ENCODE measurements around the gene SMIM21.
A peak's percentile ranks its signal among the peaks of the same experiment; 100 is the strongest.

The SMIM21 gene

DNA sequence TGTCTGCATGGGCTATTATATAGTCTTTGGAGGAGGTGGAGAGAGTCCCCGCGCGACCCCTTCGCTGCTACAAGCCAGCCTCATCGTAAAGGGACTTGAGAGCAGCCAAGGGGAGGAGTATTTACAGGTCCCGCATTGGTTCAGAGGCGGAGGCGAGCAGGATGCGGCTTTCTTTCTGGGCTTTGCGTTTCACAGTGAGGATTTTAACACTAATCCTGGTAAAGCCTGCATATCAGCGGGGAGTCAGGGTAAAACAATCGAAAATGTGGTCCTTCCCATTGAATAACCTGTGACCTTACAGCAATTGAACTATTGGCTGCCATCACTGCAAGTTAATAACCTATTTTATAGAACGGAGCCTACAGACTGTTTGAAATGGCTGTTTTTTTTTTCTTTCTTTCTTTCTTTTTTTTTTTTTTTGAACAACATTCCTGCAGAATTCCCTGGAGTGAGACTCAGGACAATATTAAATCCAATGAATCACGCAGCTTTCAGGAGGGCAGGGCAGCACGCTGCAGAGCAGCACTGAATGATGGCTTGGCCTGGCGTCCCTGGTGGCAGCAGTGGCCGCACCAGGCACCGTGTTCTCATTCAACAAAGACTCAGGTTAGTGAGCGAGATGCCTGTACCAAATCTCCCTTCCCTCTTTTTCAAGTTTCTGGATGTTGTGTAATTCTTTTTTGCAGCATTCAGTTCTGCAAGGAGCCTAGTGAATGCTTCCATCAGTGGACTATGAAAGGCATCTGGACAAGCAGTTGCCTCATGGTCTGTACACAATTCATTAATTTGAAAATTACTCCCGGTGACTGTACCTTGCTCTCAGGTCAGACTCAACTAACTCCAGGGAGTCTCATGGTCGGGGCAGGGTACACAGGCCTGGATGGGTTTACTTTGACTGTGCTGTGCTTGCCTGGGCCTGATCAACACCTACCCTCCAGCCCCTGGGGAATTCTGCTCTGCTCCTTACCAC is 19.8 kb downstream of the SMIM21 start:
- Histone ChIP-seq H3K36me3 (ENCODE audit: control insufficient read depth in 5 of 5, insufficient read depth in 5 of 5, low read length in 5 of 5) (no peaks in the 10 kb centered on the region), H3K4me3 (ENCODE audit: low read depth in 1 of 5, low read length in 5 of 5) (peak overlapping the region; percentile 5 to 37 (median 22)), H3K4me1 (ENCODE audit: control insufficient read depth in 5 of 5, insufficient read depth in 5 of 5, low read length in 5 of 5) (peaks cover 0 to 10% (median 8%) of the 10 kb centered on the region in 5 donors), H3K9me3 (ENCODE audit: control insufficient read depth in 5 of 5, low read length in 5 of 5) (no peaks in the 10 kb centered on the region), H3K27me3 (ENCODE audit: control insufficient read depth in 5 of 5, insufficient read depth in 4 of 5, low read length in 5 of 5) (no peaks in the 10 kb centered on the region), H3K9ac (ENCODE audit: low read length in 5 of 5) (no peak overlapping the region), H3K27ac (ENCODE audit: low read depth, low read length) (no peak overlapping the region)

DNA sequence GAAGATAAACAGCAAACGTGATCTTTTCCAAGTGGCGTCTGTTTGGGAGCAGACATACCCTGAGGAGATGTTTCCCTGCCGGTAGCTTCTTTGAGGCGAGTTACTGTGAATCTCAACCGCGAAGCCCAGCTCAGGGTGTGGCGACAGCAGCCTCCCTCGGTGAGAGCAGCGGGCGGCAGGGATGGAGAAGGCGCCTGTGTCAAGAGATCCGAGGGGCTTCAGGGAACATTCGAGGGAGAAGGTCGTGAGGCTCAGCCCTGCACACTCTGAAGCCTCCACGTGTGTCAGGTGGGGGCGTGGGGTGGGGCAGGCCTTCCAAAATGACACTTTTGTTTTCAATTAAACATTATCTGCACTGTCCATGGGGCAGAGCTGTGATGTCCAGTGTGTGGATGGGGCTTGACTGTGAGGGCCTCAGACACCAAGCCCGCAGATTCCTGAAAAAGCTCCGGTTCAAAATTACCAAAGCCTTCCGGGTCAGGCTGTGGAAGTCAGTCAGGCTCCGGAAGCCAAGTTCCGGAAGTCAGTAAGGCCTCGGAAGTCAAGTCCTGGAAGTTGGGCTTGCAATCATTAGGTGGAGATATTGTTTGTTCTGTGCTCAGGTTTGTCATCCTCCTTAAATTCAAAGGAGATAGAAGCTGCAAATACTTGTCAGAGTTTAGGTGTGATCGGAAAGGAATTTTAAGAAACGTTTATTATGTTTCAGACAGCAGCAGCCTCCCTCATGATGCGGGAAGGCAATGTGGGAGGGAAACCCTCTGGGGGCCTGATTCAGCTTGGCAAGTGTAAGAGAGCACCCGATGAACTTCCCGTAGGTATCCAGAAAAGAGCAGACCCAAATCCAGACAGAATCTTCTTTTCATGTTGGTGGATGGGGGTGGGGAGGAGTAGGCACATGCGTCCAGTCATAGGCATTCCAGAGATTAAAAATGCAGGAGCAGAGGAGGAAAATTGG is 20.7 kb downstream of the SMIM21 start:
- Histone ChIP-seq H3K36me3 (ENCODE audit: control insufficient read depth in 5 of 5, insufficient read depth in 5 of 5, low read length in 5 of 5) (no peaks in the 10 kb centered on the region), H3K27me3 (ENCODE audit: control insufficient read depth in 5 of 5, insufficient read depth in 4 of 5, low read length in 5 of 5) (no peaks in the 10 kb centered on the region), H3K9ac (ENCODE audit: low read length in 5 of 5) (no peak overlapping the region), H3K4me3 (ENCODE audit: low read depth in 1 of 5, low read length in 5 of 5) (peak overlapping the region in 4 of 5 donors; percentile 13 to 37 (median 23)), H3K27ac (ENCODE audit: low read depth, low read length) (no peak overlapping the region), H3K9me3 (ENCODE audit: control insufficient read depth in 5 of 5, low read length in 5 of 5) (no peaks in the 10 kb centered on the region), H3K4me1 (ENCODE audit: control insufficient read depth in 5 of 5, insufficient read depth in 5 of 5, low read length in 5 of 5) (peaks cover 0 to 10% (median 8%) of the 10 kb centered on the region in 5 donors)

DNA sequence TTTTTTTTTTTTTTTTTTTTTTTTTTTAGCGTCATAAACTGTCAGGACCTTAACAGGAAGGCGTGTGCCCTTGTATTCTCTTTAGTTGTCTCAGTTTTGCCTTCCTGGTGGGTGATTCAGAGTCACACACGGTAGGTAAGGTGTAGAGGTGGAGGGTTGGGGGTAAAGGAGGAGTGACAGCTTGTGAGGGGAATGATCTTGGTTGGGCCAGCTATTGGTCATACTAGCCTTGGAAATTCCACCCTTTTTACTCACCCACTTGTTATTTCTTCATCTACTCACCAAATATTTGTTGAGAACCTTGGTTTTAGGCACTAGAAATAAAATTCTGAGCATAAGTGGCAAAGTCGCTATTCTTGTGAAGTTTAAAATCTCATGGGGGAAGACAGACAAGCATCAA is 22.2 kb downstream of the SMIM21 start:
- no peaks in the 10 kb centered on the region for H3K36me3 ChIP-seq (ENCODE audit: control insufficient read depth in 5 of 5, insufficient read depth in 5 of 5, low read length in 5 of 5)
- no peak overlapping the region for H3K4me3 ChIP-seq (ENCODE audit: low read depth in 1 of 5, low read length in 5 of 5)
- H3K9me3 ChIP-seq (ENCODE audit: control insufficient read depth in 5 of 5, low read length in 5 of 5): no peaks in the 10 kb centered on the region
- no peak overlapping the region for H3K9ac ChIP-seq (ENCODE audit: low read length in 5 of 5)
- H3K27ac ChIP-seq (ENCODE audit: low read depth, low read length): no peak overlapping the region
- H3K27me3 ChIP-seq (ENCODE audit: control insufficient read depth in 5 of 5, insufficient read depth in 4 of 5, low read length in 5 of 5): no peaks in the 10 kb centered on the region
- H3K4me1 ChIP-seq (ENCODE audit: control insufficient read depth in 5 of 5, insufficient read depth in 5 of 5, low read length in 5 of 5): peaks cover 0 to 10% (median 8%) of the 10 kb centered on the region in 5 donors

DNA sequence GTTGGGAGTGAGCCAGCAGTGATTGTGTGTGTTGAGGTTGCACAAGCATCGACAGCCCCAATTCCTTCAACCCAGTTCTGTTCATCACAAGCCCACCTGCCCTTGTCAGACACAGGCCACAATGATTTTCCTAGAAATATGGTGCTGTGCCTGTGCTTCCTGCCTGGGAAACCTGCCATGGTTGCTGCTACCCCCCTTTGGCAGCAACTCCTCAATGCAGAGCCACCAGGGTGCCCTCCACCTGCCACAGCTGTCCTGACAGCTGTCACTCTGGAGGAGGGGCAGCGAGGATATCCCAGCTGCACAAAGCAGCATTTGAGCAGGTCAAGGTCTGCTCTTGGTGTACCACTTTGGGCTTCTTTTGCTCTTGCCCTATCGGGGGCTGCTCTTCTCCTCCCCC is 27.1 kb downstream of the SMIM21 start:
- Histone ChIP-seq H3K9ac (ENCODE audit: low read length in 5 of 5) (no peak overlapping the region), H3K27me3 (ENCODE audit: control insufficient read depth in 5 of 5, insufficient read depth in 4 of 5, low read length in 5 of 5) (no peaks in the 10 kb centered on the region), H3K27ac (ENCODE audit: low read depth, low read length) (no peak overlapping the region), H3K4me3 (ENCODE audit: low read depth in 1 of 5, low read length in 5 of 5) (no peak overlapping the region), H3K4me1 (ENCODE audit: control insufficient read depth in 5 of 5, insufficient read depth in 5 of 5, low read length in 5 of 5) (no peaks in the 10 kb centered on the region), H3K36me3 (ENCODE audit: control insufficient read depth in 5 of 5, insufficient read depth in 5 of 5, low read length in 5 of 5) (no peaks in the 10 kb centered on the region), H3K9me3 (ENCODE audit: control insufficient read depth in 5 of 5, low read length in 5 of 5) (no peaks in the 10 kb centered on the region)

DNA sequence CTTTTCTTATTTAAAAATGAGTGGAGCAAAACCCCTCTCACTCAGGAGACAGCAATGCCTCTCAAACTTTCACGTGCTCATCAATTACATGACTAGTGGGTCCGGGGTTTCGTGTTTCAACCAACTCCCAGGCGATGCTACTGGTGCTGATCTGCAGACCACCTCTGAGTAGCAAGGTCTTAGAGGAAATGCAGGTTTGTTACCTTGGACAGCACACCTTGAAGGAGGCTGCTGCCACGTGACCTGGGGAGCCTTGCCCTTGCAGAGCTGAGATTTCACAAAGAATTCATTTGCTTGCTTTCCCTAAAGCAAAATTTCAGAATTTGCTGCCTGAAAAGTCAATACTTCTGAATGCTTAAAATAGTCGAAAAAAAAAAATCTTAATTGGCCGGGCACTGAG is 32.4 kb downstream of the SMIM21 start:
- H3K9me3 ChIP-seq (ENCODE audit: control insufficient read depth in 5 of 5, low read length in 5 of 5): no peaks in the 10 kb centered on the region
- no peaks in the 10 kb centered on the region for H3K36me3 ChIP-seq (ENCODE audit: control insufficient read depth in 5 of 5, insufficient read depth in 5 of 5, low read length in 5 of 5)
- H3K27ac ChIP-seq (ENCODE audit: low read depth, low read length): no peak overlapping the region
- H3K4me1 ChIP-seq (ENCODE audit: control insufficient read depth in 5 of 5, insufficient read depth in 5 of 5, low read length in 5 of 5): peaks cover 0 to 17% (median 5%) of the 10 kb centered on the region in 5 donors
- H3K27me3 ChIP-seq (ENCODE audit: control insufficient read depth in 5 of 5, insufficient read depth in 4 of 5, low read length in 5 of 5): peaks cover 3 to 10% (median 3%) of the 10 kb centered on the region in 5 donors
- H3K4me3 ChIP-seq (ENCODE audit: low read depth in 1 of 5, low read length in 5 of 5): no peak overlapping the region
- no peak overlapping the region for H3K9ac ChIP-seq (ENCODE audit: low read length in 5 of 5)

DNA sequence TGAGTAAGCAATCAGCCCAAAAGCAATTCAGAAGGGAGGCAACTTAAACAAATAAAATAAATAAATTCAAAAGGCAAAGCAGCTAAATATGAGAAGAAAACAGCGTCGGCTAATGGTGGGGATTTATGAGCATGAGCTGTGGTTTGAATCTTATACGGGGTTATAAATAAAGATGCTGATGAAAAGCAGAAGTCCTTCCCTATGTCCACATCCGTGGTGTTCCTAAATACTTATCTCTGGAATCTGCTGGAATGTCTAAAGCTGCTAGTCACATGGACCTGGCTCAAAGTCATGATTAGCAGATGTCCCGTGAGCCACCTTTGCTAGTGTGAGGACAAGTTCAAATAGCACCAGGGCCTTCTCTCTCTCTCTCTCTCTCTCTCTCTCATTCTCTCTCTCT is 33.8 kb downstream of the SMIM21 start:
- H3K4me1 ChIP-seq (ENCODE audit: control insufficient read depth in 5 of 5, insufficient read depth in 5 of 5, low read length in 5 of 5): peaks cover 0 to 17% (median 5%) of the 10 kb centered on the region in 5 donors
- H3K27ac ChIP-seq (ENCODE audit: low read depth, low read length): no peak overlapping the region
- H3K4me3 ChIP-seq (ENCODE audit: low read depth in 1 of 5, low read length in 5 of 5): no peak overlapping the region
- H3K27me3 ChIP-seq (ENCODE audit: control insufficient read depth in 5 of 5, insufficient read depth in 4 of 5, low read length in 5 of 5): peaks cover 3 to 10% (median 3%) of the 10 kb centered on the region in 5 donors
- H3K36me3 ChIP-seq (ENCODE audit: control insufficient read depth in 5 of 5, insufficient read depth in 5 of 5, low read length in 5 of 5): no peaks in the 10 kb centered on the region
- no peak overlapping the region for H3K9ac ChIP-seq (ENCODE audit: low read length in 5 of 5)
- H3K9me3 ChIP-seq (ENCODE audit: control insufficient read depth in 5 of 5, low read length in 5 of 5): no peaks in the 10 kb centered on the region

DNA sequence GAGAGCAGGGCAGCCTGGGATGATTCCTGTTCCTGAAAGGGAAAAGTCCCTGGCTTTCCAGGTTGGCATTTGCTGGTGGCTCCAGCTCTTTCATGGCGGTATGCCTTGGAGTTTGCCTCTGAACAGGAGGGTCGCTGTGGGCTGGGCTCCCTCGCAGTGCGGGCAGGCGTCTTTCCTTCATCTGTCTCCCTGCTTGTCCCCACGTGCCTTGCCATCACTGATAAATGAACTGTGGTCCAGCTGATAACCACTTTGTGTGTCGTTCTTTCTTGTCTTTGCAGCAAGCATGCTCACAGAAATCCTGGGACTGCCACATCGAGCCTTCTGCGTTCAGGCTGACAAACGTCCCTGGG is 35.3 kb downstream of the SMIM21 start:
- Histone ChIP-seq H3K27ac (ENCODE audit: low read depth, low read length) (no peak overlapping the region), H3K4me3 (ENCODE audit: low read depth in 1 of 5, low read length in 5 of 5) (no peak overlapping the region), H3K36me3 (ENCODE audit: control insufficient read depth in 5 of 5, insufficient read depth in 5 of 5, low read length in 5 of 5) (no peaks in the 10 kb centered on the region), H3K9me3 (ENCODE audit: control insufficient read depth in 5 of 5, low read length in 5 of 5) (no peaks in the 10 kb centered on the region), H3K4me1 (ENCODE audit: control insufficient read depth in 5 of 5, insufficient read depth in 5 of 5, low read length in 5 of 5) (peaks cover 0 to 17% (median 5%) of the 10 kb centered on the region in 5 donors), H3K9ac (ENCODE audit: low read length in 5 of 5) (no peak overlapping the region), H3K27me3 (ENCODE audit: control insufficient read depth in 5 of 5, insufficient read depth in 4 of 5, low read length in 5 of 5) (peaks cover 3 to 10% (median 3%) of the 10 kb centered on the region in 5 donors)

DNA sequence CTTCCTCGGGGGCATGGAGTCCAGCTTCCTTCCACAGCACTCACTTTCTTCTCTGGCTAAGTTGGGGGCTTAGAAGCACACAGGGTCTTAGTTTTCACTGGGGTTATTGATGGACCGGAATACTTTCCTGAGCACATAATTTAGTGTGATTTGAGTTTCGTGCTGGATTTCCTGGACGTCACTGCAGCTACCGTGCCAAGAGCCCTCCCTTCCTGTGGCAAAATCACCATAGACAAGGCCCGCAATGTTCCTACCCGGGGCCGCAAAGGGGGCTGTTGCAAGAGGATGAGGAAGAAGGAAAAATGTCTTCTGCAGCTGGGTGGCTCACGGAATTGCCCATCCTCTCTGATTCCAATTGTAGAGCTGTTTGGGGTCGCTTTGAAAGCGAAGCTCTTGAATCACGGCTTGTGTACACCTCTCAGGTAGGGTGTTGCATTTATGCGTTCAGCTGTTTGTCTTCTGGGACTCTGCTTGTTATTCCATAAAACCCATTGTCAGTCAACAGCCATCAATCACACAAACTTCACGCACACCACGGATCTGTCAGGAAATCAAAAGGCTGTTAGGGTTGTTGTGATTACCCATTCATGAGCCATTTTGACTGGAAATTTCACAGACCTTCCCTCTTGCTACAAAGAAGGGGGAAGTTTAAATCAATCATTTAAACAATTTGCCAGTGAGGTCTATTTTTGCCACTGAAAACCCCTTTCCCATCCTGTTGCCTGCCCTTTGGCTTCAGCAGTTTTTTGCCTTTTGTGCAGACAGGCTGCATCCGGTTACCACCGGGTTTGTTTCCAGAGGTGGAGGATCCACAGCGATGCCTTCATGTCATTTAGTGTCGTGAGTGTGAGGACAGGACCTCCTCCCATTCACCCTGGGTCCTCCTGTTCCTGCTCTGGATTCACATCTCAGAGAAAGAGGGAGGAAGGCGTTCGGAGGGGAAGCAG is 36.0 kb downstream of the SMIM21 start:
- H3K4me3 ChIP-seq (ENCODE audit: low read depth in 1 of 5, low read length in 5 of 5): peak overlapping the region in 2 of 5 donors; percentile 41 to 53
- H3K27me3 ChIP-seq (ENCODE audit: control insufficient read depth in 5 of 5, insufficient read depth in 4 of 5, low read length in 5 of 5): peaks cover 3 to 10% (median 3%) of the 10 kb centered on the region in 5 donors
- no peaks in the 10 kb centered on the region for H3K36me3 ChIP-seq (ENCODE audit: control insufficient read depth in 5 of 5, insufficient read depth in 5 of 5, low read length in 5 of 5)
- H3K4me1 ChIP-seq (ENCODE audit: control insufficient read depth in 5 of 5, insufficient read depth in 5 of 5, low read length in 5 of 5): peaks cover 0 to 17% (median 5%) of the 10 kb centered on the region in 5 donors
- no peaks in the 10 kb centered on the region for H3K9me3 ChIP-seq (ENCODE audit: control insufficient read depth in 5 of 5, low read length in 5 of 5)
- no peak overlapping the region for H3K27ac ChIP-seq (ENCODE audit: low read depth, low read length)
- H3K9ac ChIP-seq (ENCODE audit: low read length in 5 of 5): no peak overlapping the region

DNA sequence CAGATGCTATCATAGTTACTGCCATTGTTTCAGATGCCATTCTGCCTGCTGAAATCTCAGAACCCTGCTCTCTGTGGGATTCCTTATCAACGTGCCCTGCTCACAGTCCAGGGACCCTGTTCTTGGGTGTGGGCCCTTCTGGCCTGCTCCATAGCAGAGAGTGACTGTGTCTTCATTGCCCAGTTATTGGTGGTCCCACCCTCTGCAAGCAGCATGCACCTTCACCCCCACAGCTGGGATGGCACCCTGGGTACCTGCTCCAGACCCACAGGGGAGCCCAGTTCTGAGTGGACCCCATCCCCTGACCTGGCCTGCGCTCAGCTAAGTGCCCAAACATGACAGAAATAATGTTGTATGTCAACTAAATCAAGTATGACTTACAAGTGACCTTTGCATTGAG is 36.6 kb downstream of the SMIM21 start:
- no peaks in the 10 kb centered on the region for H3K36me3 ChIP-seq (ENCODE audit: control insufficient read depth in 5 of 5, insufficient read depth in 5 of 5, low read length in 5 of 5)
- H3K4me3 ChIP-seq (ENCODE audit: low read depth in 1 of 5, low read length in 5 of 5): peak overlapping the region in 2 of 5 donors; percentile 41 to 53
- no peak overlapping the region for H3K9ac ChIP-seq (ENCODE audit: low read length in 5 of 5)
- no peak overlapping the region for H3K27ac ChIP-seq (ENCODE audit: low read depth, low read length)
- H3K9me3 ChIP-seq (ENCODE audit: control insufficient read depth in 5 of 5, low read length in 5 of 5): no peaks in the 10 kb centered on the region
- H3K4me1 ChIP-seq (ENCODE audit: control insufficient read depth in 5 of 5, insufficient read depth in 5 of 5, low read length in 5 of 5): peaks cover 0 to 17% (median 5%) of the 10 kb centered on the region in 5 donors
- H3K27me3 ChIP-seq (ENCODE audit: control insufficient read depth in 5 of 5, insufficient read depth in 4 of 5, low read length in 5 of 5): peaks cover 3 to 10% (median 3%) of the 10 kb centered on the region in 5 donors
